A673 (cell line): ENCODE results near the gene ZNHIT6.

Experiments
- EZH2 ChIP-seq: fragments of 200-600 bp; sonication (generic); IDR thresholded peaks from 2 replicates; pipeline ENCODE4 v1.6.1; 2017; ENCODE audit warnings: borderline replicate concordance, low read depth, mild to moderate bottlenecking, mixed read lengths, antibody characterized with exemption, low read length; ENCODE audit not compliant: poor library complexity, severe bottlenecking
- TF ChIP-seq, protein P1 (sequence below): fragments of 300-800, 200-600 bp; sonication (generic); conservative IDR thresholded peaks from 2 replicates; pipeline ENCODE4 v1.5.1; 2017; ENCODE audit warnings: low read depth, mild to moderate bottlenecking, antibody characterized with exemption, low read length, moderate library complexity, mixed read lengths

DNA sequence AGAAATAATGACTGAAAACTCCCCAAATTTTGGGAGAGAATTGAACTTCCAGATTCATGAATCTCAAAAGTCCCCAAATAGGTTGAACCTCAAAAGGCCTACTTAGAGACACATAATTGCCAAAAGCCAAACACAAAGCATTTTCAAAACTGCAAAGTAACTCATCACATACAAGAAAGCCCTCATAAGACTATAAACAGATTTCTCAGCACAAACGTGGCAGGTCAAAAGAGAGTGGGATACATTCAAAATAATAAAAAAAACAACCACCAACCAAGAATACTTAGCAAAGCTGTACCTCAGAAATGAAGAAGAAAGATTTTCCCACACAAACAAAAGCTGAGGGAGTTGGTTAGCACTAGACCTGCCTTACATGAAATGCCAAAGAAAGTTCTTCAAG lies 69.8 kb downstream of the ZNHIT6 start:
- TF ChIP-seq, protein P1, sequence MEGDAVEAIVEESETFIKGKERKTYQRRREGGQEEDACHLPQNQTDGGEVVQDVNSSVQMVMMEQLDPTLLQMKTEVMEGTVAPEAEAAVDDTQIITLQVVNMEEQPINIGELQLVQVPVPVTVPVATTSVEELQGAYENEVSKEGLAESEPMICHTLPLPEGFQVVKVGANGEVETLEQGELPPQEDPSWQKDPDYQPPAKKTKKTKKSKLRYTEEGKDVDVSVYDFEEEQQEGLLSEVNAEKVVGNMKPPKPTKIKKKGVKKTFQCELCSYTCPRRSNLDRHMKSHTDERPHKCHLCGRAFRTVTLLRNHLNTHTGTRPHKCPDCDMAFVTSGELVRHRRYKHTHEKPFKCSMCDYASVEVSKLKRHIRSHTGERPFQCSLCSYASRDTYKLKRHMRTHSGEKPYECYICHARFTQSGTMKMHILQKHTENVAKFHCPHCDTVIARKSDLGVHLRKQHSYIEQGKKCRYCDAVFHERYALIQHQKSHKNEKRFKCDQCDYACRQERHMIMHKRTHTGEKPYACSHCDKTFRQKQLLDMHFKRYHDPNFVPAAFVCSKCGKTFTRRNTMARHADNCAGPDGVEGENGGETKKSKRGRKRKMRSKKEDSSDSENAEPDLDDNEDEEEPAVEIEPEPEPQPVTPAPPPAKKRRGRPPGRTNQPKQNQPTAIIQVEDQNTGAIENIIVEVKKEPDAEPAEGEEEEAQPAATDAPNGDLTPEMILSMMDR = no peak
- TF ChIP-seq EZH2 = no peak
